ENCODE results near the gene PHAF1. TPM values are rescaled to one million over a fixed set of nuclear protein-coding genes. Genes with fewer than 3 reads are reported as not detected.
A peak's percentile ranks its signal among the peaks of the same experiment; 100 is the strongest.

The PHAF1 gene
- total and polyA plus RNA-seq, 9 of the 15 experiments (the other 6 are each of a cell fraction or from before 2014, with no cell fraction given) = 5.1 to 25.4 (median 13.8) TPM

- in situ Hi-C loops (cut with MboI) (no loop called here), intact Hi-C loops (cut with micrococcal nuclease) (loop anchor here (10.0 kb wide), 2 partner anchors 165 to 225 kb away; no protein-coding TSS in a partner anchor)
- Histone ChIP-seq H3K4me2 (ENCODE audit: insufficient read depth, low read length) (no peak overlapping the region), H2AFZ (ENCODE audit: low read depth, low read length) (no peak overlapping the region), H3K27ac (ENCODE audit: extremely low read depth, low read depth, low read length) (no peak overlapping the region), H3K4me1 (replicated peaks in 1 of 2; ENCODE audit: control insufficient read depth in 2 of 2, insufficient read depth in 2 of 2, low read length in 2 of 2) (peaks cover 10 to 51% of the 10 kb centered on the region in 2 experiments), H3K27me3 (ENCODE audit: control insufficient read depth in 2 of 2, insufficient read depth in 2 of 2, low read length in 2 of 2) (no peaks in the 10 kb centered on the region), H3K36me3 (ENCODE audit: control insufficient read depth, insufficient read depth, low read length) (no peaks in the 10 kb centered on the region), H3K9me1 (ENCODE audit: control insufficient read depth, insufficient read depth, low read length) (no peaks in the 10 kb centered on the region), H3K79me2 (ENCODE audit: control insufficient read depth, insufficient read depth, low read length) (peaks cover 14% of the 10 kb centered on the region), H3K4me3 (no peak overlapping the region), H3K9ac (ENCODE audit: insufficient read depth in 1 of 2, low read depth in 2 of 2, low read length in 2 of 2) (peak overlapping the region in 1 of 2 experiments; percentile 65; a peak in 1 of 4 replicates), H3K9me3 (replicated peaks; ENCODE audit: control insufficient read depth, insufficient read depth, low read depth, low read length) (no peaks in the 10 kb centered on the region), H4K20me1 (replicated peaks; ENCODE audit: control insufficient read depth, insufficient read depth, low read length) (peaks cover 5% of the 10 kb centered on the region)
- FAIRE-seq = no peak
- POLR2A ChIA-PET = no interaction called here
- BruUV-seq (replicated peaks) = no TSS peak
- 83% methylated on average over 16 of the region's 16 CpGs for WGBS (ENCODE audit: insufficient coverage, low coverage, missing lambda C conversion rate)
- TF ChIP-seq IRF9 (tag; IDR thresholded peaks at IDR 0.05) (no peak), ELF2 (CRISPR knock-in tag; IDR thresholded peaks at IDR 0.05) (no peak), THAP7 (CRISPR knock-in tag; IDR thresholded peaks at IDR 0.05) (no peak), HNRNPH1 (optimal IDR thresholded peaks at IDR 0.05; ENCODE audit: low read depth, low read length) (no peak), BRCA1 (IDR thresholded peaks at IDR 0.05) (no peak), BRCA1 (CRISPR knock-in tag; IDR thresholded peaks at IDR 0.05) (no peak), MCM2 (IDR thresholded peaks at IDR 0.05; ENCODE audit: low read depth) (no peak), TCF7 (IDR thresholded peaks at IDR 0.05; ENCODE audit: borderline replicate concordance) (no peak), CCNT2 (IDR thresholded peaks at IDR 0.05; ENCODE audit: borderline replicate concordance, extremely low read depth, insufficient read length, low read depth, low read length) (no peak), POLR2A (conservative IDR thresholded peaks at IDR 0.05) (no peak), HLTF (IDR thresholded peaks at IDR 0.05) (no peak), RB1 (IDR thresholded peaks at IDR 0.05; ENCODE audit: low read depth) (no peak), TAL1 (IDR thresholded peaks at IDR 0.05) (no peak)
- DNase-seq (ENCODE audit: extremely low read depth in 1 of 4, low spot score in 3 of 4) = no peak
- CTCF ChIA-PET (ENCODE audit: low intra/inter-chr PET ratio) = no interaction called here
- no peak for ATAC-seq
Measured at GRCh38 chr16:67180166-67180565, 70.4 kb downstream of the PHAF1 start.

Data from K562 (cell line).